ENCODE results near the gene RXRB.

Gene RXRB

DNA sequence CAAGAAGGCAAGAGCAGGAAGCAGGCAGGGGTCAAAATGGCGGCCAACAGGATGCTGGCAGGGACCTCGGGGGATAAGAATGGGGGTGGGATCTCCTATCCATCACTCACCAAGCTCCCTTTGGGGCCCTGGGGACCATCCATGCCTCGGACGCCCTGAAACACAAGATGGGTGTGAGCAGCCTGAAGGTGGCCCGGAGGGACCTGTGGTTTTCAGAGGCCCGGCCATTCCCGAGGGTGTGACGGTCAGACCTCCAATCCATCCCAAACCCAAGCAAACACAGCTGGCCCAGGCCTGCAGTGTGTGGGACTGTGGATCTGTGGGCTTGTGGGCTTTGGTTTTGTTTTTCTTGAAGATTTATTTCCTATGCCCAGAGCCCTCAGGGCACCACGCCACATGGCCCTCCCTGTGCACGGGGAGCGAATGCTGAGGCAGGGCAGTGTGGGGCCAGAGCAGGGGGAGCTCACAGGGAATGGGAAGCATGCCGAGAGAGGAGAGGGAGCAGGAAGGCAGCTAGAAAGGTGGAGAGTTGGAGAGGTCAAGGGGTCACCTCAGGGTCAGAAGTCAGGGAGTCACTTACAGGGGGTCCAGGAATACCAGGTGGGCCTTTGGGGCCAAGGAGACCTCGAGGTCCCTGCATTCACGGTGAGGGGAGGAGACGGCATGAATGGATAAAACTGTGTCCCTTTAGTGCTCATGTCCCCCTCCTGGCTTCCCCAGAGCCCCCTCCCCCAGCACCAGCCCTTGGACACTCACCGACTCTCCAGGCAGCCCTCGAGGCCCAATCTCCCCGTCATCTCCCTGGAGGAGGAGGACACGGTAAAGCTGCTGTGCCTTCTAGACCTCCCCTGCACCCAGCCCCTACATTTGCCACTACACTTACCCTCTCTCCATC, 22.7 kb downstream of the RXRB start:
- H3K27ac ChIP-seq (ENCODE audit: low read depth, low read length, poor library complexity, severe bottlenecking) = no peak overlapping the region
- 0 out of 2 replicates have a peak, but pooled peaks cover 7% of the 10 kb centered on the region for H3K27me3 ChIP-seq (ENCODE audit: insufficient read depth, low read length)
- H2AFZ ChIP-seq (ENCODE audit: low read length) = no peak overlapping the region
- H3K9ac ChIP-seq (ENCODE audit: low read length) = no peak overlapping the region
- no peaks in the 10 kb centered on the region for H3K4me1 ChIP-seq (ENCODE audit: insufficient read depth, low read length, severe bottlenecking)
- H3K4me3 ChIP-seq (ENCODE audit: low read depth, low read length, poor library complexity, severe bottlenecking) = no peak overlapping the region
- H3K79me2 ChIP-seq (ENCODE audit: insufficient read depth, low read length) = no peaks in the 10 kb centered on the region
- H4K20me1 ChIP-seq (ENCODE audit: insufficient read depth, low read length) = no peaks in the 10 kb centered on the region
- TF ChIP-seq EZH2 (IDR thresholded peaks at IDR 0.05; ENCODE audit: borderline replicate concordance, low read length) = no peak
- TF ChIP-seq, protein P1, sequence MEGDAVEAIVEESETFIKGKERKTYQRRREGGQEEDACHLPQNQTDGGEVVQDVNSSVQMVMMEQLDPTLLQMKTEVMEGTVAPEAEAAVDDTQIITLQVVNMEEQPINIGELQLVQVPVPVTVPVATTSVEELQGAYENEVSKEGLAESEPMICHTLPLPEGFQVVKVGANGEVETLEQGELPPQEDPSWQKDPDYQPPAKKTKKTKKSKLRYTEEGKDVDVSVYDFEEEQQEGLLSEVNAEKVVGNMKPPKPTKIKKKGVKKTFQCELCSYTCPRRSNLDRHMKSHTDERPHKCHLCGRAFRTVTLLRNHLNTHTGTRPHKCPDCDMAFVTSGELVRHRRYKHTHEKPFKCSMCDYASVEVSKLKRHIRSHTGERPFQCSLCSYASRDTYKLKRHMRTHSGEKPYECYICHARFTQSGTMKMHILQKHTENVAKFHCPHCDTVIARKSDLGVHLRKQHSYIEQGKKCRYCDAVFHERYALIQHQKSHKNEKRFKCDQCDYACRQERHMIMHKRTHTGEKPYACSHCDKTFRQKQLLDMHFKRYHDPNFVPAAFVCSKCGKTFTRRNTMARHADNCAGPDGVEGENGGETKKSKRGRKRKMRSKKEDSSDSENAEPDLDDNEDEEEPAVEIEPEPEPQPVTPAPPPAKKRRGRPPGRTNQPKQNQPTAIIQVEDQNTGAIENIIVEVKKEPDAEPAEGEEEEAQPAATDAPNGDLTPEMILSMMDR (IDR thresholded peaks at IDR 0.05; ENCODE audit: low read length) = no peak
- no peaks in the 10 kb centered on the region for H3F3A ChIP-seq (ENCODE audit: insufficient read depth, low read length)
- H3K4me2 ChIP-seq (ENCODE audit: low read length) = no peak overlapping the region
- H3K9me2 ChIP-seq (ENCODE audit: low read depth, low read length) = no peaks in the 10 kb centered on the region
- no peaks in the 10 kb centered on the region for H3K9me3 ChIP-seq (ENCODE audit: low read length)
- no peaks in the 10 kb centered on the region for H3K36me3 ChIP-seq (ENCODE audit: insufficient read depth, low read length)

DNA sequence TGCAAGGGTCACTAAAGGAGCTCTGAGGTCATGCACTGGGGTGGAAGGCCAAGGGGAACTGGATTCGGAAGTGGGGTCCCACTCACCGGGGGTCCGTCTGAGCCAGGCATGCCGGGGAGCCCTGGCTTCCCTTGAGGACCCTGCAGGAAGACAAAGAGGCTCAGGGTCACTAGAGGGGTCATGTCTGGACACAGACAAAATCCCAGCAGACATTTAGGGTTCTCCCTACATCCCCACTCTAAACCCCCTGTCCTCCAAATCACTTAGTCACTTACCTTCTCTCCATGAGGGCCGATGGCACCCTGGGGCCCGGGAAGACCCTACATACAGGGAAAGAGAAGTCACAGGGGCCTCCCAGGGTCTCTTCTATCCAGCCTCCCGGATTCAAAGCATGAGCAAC, 23.6 kb downstream of the RXRB start:
- H3K4me2 ChIP-seq (ENCODE audit: low read length) = no peak overlapping the region
- H2AFZ ChIP-seq (ENCODE audit: low read length) = no peak overlapping the region
- H3F3A ChIP-seq (ENCODE audit: insufficient read depth, low read length) = no peaks in the 10 kb centered on the region
- TF ChIP-seq, protein P1 (IDR thresholded peaks at IDR 0.05; ENCODE audit: low read length) = no peak
- TF ChIP-seq EZH2 (IDR thresholded peaks at IDR 0.05; ENCODE audit: borderline replicate concordance, low read length) = no peak
- H3K79me2 ChIP-seq (ENCODE audit: insufficient read depth, low read length) = no peaks in the 10 kb centered on the region
- no peak overlapping the region for H3K4me3 ChIP-seq (ENCODE audit: low read depth, low read length, poor library complexity, severe bottlenecking)
- no peaks in the 10 kb centered on the region for H3K9me2 ChIP-seq (ENCODE audit: low read depth, low read length)
- H3K27me3 ChIP-seq (ENCODE audit: insufficient read depth, low read length) = 0 out of 2 replicates have a peak, but pooled peaks cover 7% of the 10 kb centered on the region
- no peaks in the 10 kb centered on the region for H3K9me3 ChIP-seq (ENCODE audit: low read length)
- H3K36me3 ChIP-seq (ENCODE audit: insufficient read depth, low read length) = no peaks in the 10 kb centered on the region
- H3K27ac ChIP-seq (ENCODE audit: low read depth, low read length, poor library complexity, severe bottlenecking) = no peak overlapping the region
- no peak overlapping the region for H3K9ac ChIP-seq (ENCODE audit: low read length)
- H3K4me1 ChIP-seq (ENCODE audit: insufficient read depth, low read length, severe bottlenecking) = no peaks in the 10 kb centered on the region
- no peaks in the 10 kb centered on the region for H4K20me1 ChIP-seq (ENCODE audit: insufficient read depth, low read length)

DNA sequence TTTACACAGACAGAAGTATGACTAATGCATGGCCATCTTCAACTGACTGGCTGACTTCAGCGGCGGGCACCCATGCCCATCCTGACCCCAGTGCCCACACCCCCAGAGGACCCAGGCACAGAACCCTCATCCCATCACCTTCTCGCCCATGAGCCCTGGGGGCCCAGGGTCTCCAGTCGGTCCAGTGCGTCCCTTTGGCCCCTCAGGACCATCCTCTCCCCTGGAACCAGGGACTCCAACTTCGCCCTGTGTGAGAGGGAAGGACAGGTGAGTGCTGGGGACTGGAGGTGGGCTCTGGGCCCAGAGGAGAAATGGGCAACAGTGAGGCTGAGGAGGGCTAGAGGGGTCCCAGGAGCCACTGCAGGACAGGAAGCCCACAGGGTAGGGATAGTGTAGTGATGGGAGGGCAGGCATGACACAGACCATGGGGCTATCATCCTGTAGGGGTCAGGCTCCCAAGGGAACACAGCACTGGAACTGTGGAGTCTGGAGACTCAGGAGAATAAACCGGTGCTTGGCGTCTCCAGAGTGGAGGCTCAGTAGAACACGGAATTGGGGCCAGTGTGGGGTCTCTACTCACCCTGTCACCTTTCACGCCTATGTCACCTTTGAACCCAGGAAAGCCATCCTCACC, 24.9 kb downstream of the RXRB start:
- H3K9me2 ChIP-seq (ENCODE audit: low read depth, low read length) = no peaks in the 10 kb centered on the region
- H3K4me1 ChIP-seq (ENCODE audit: insufficient read depth, low read length, severe bottlenecking) = no peaks in the 10 kb centered on the region
- H3K36me3 ChIP-seq (ENCODE audit: insufficient read depth, low read length) = no peaks in the 10 kb centered on the region
- H3K27me3 ChIP-seq (ENCODE audit: insufficient read depth, low read length) = 0 out of 2 replicates have a peak, but pooled peaks cover 7% of the 10 kb centered on the region
- TF ChIP-seq, protein P1 (IDR thresholded peaks at IDR 0.05; ENCODE audit: low read length) = no peak
- no peak for TF ChIP-seq EZH2 (IDR thresholded peaks at IDR 0.05; ENCODE audit: borderline replicate concordance, low read length)
- no peak overlapping the region for H3K9ac ChIP-seq (ENCODE audit: low read length)
- H4K20me1 ChIP-seq (ENCODE audit: insufficient read depth, low read length) = no peaks in the 10 kb centered on the region
- H3K79me2 ChIP-seq (ENCODE audit: insufficient read depth, low read length) = no peaks in the 10 kb centered on the region
- H3K4me3 ChIP-seq (ENCODE audit: low read depth, low read length, poor library complexity, severe bottlenecking) = no peak overlapping the region
- no peaks in the 10 kb centered on the region for H3F3A ChIP-seq (ENCODE audit: insufficient read depth, low read length)
- H3K4me2 ChIP-seq (ENCODE audit: low read length) = no peak overlapping the region
- H3K9me3 ChIP-seq (ENCODE audit: low read length) = no peaks in the 10 kb centered on the region
- H3K27ac ChIP-seq (ENCODE audit: low read depth, low read length, poor library complexity, severe bottlenecking) = no peak overlapping the region
- H2AFZ ChIP-seq (ENCODE audit: low read length) = no peak overlapping the region
